NCI-H1105 (cell line): ENCODE results near the gene CSF1.
A peak's percentile ranks its signal among the peaks of the same experiment; 100 is the strongest.
"Not testable (repeated sequence)": the region's sequence is repeated elsewhere in the genome, so short reads cannot be mapped to it uniquely, and the experiment has no call there.

Source experiments
- DNase-seq: peaks from one replicate; lab custom pipeline; 2025; lab: John Stamatoyannopoulos, UW

The CSF1 gene

GRCh38 chr1:109910123-109910962 lies at the start of gene CSF1:
CSF1 (plus strand) TSS chr1:109910849; CDS start chr1:109911024, 175 bp downstream.
- peak; percentile 60 for DNase-seq

GRCh38 chr1:109861616-109862015 lies 49.0 kb upstream of the CSF1 start:
- not testable (repeated sequence) for DNase-seq

- DNase-seq, result no peak
These were observed 47.0 kb upstream of the CSF1 start for GRCh38 chr1:109863667-109864046.

GRCh38 chr1:109864047-109864822 lies 46.4 kb upstream of the CSF1 start:
- DNase-seq, result no peak

- no peak for DNase-seq
These were observed 45.6 kb upstream of the CSF1 start for GRCh38 chr1:109864930-109865612.

GRCh38 chr1:109866071-109866470 lies 44.6 kb upstream of the CSF1 start:
- DNase-seq, result no peak

- DNase-seq, result no peak
These were observed 37.1 kb upstream of the CSF1 start for GRCh38 chr1:109873278-109874175.

GRCh38 chr1:109874445-109874844 lies 36.2 kb upstream of the CSF1 start:
- DNase-seq, result no peak

GRCh38 chr1:109875874-109876273 lies 34.8 kb upstream of the CSF1 start:
- DNase-seq, result no peak

- no peak for DNase-seq
These were observed 33.9 kb upstream of the CSF1 start for GRCh38 chr1:109876617-109877316.

- no peak for DNase-seq
These were observed 33.3 kb upstream of the CSF1 start for GRCh38 chr1:109877317-109877771.

GRCh38 chr1:109877776-109878175 lies 32.9 kb upstream of the CSF1 start:
- DNase-seq, result no peak

GRCh38 chr1:109878531-109879104 lies 32.0 kb upstream of the CSF1 start:
- DNase-seq, result no peak

- DNase-seq, result not testable (repeated sequence)
These were observed 31.3 kb upstream of the CSF1 start for GRCh38 chr1:109879371-109879770.

GRCh38 chr1:109879881-109880525 lies 30.6 kb upstream of the CSF1 start:
- DNase-seq, result no peak

GRCh38 chr1:109880971-109881894 lies 29.4 kb upstream of the CSF1 start:
- no peak for DNase-seq

GRCh38 chr1:109881906-109882287 lies 28.8 kb upstream of the CSF1 start:
- no peak for DNase-seq

- no peak for DNase-seq
These were observed 28.1 kb upstream of the CSF1 start for GRCh38 chr1:109882288-109883245.
